GM19395 (cell line): Measurements from ENCODE around the gene MEG3.

Source experiments
- ATAC-seq: cut with Tn5 transposase; IDR thresholded peaks from one replicate; pipeline ENCODE4 v1.9.1; 2021; ENCODE audit warnings: mild to moderate bottlenecking, moderate library complexity; ENCODE audit not compliant: unreplicated experiment

MEG3 gene

GRCh38 chr14:100828031-100828769, 2.3 kb downstream of the MEG3 start:
- ATAC-seq, result no peak

DNA sequence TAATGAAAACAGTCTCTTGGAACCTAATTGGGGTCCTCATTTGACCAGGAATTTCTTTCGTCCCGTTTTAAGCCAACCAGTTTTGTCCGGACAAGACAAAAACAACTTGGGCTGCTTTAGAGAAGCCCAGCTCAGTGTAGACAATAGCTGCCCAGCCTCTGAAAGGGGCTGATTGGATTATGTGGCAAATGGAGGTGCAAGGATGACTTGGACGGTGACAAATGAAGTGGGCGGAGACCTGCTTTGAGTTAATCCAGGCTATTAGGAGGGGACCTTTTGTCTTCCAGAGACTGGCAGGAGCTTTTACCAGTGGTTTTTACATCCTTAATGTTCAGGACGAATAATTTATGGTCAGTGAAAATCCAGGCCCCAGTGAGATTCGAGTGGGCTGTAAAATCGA, 4.8 kb downstream of the MEG3 start:
- no peak for ATAC-seq

DNA sequence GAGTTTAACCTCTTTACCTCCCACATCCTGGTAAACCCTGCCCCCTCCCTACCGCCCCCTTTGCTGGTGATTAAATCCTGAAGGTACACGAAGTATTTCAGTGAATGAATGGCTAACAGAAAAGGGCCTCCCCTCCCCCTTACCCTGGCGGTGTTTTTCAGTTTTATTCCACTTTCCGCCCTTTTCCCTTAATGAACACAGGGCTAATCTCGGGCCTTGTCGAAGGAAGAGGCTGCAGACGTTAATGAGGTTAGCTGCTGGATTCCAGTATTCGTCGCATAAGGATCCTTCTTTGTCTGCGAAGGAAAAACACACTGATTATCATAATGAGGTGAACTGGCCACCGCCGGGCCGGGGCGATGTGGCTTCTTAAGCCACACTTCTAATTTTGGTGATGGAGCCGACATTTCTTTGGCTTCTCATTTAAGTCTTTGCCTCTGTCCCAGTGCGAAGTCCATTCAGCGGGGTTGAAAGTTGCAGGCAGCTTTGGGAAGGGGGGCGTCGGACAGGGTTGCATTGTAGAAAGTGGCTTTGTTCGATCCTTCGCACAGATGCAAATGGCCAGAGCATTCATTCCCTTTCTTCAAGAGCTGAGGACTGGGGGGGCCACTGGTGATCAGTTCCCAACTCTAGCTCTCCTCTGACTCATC, 6.5 kb downstream of the MEG3 start:
- no peak for ATAC-seq

GRCh38 chr14:100834082-100834793, 8.3 kb downstream of the MEG3 start:
- ATAC-seq, result no peak

GRCh38 chr14:100834794-100835547, 9.1 kb downstream of the MEG3 start:
- ATAC-seq, result no peak

DNA sequence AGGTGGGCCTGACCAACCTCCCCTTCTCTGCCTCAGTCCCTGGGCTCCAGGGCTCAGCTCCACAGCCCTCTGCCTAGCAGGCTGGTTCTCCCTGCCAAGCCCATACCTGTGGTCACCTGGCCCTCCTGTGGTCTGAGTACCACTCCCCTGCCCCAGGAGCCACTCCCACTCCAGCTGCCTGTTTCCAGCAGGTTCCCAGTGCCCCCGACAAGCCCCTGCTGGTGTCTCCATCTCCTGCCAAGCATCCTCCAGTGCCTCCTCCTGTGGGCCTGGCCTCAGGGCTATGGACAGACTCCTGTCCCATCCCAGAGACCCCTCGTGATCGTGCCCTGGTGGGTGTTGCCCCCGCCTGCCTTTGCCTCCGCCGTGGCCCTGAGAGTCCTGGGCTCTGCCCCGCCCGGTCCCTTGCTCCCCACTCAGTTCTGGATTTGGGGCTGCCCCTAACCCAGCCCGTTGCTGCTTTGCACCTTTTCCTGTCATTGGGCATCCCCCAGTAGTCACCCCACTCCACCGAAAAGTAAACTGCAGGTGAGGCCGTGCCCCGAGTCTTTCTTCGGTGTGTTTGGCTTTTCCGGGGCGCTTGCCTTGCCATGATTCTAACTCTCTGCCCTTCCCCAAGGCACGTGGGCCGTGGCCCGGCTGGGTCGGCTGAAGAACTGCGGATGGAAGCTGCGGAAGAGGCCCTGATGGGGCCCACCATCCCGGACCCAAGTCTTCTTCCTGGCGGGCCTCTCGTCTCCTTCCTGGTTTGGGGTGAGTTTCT, 9.8 kb downstream of the MEG3 start:
- no peak for ATAC-seq

DNA sequence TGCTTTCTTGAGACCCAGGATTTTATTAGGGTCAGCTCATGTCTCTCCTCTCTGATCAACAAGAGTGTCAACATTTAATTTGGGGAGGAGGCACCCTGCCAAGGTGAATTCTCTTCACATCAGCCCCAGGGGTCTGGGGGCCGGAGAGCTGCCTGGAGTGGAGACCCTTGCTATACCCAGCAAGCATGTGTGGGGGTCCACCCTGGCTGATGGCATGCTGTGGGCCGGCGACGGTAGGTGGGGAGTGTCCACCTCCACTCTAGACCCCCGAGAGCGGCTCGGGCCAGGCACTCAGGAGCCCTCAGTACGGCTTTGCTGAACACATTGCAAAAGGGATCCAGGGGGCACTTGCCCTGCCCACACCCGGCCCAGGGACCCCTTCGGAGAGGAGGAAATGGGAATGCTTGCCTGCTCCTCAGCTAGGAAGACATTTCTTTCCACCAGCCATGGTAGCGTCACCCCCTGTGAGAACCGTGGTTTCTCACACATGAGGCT, 10.4 kb downstream of the MEG3 start:
- no peak for ATAC-seq

GRCh38 chr14:100836941-100837804, 11.3 kb downstream of the MEG3 start:
- ATAC-seq, result no peak

GRCh38 chr14:100837805-100838350, 12.0 kb downstream of the MEG3 start:
- ATAC-seq, result no peak

- no peak for ATAC-seq
Observed at GRCh38 chr14:100838493-100839314, 12.8 kb downstream of the MEG3 start.

DNA sequence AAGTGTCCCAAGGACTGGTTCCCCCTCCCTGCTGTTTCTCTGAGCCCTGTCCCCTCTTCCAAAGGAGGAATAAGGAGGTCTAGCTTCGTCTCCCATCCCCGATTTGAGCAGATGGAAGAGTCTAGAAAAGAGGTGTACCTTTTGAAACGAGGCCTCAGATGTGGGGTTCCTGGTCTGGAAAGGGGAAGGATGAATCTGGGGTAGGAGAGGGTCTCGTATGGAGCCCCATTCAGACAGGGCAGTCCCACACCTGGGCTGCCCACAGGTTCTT, 13.3 kb downstream of the MEG3 start:
- ATAC-seq, result no peak

DNA sequence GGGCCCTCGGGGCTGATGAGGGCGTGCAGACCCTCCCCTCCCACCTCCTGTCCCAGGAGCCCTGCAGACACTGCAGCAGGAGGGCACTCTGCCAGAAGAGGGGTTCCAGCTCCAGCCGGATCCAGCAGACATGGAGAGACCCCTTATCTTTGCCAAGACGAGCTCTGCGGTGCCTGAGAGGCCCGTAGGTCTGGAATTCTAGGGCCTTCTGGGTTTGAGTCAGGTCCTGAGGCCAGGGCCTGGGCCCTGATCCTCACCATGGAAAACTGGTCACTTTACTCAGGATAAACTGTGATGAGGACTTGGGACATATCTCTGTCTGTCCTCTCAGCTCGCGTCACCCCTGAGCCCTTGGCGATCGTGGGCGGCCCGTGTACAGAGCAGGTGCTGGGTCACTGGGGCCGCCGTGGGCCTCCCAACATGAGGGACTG, 13.8 kb downstream of the MEG3 start:
- ATAC-seq, result no peak

DNA sequence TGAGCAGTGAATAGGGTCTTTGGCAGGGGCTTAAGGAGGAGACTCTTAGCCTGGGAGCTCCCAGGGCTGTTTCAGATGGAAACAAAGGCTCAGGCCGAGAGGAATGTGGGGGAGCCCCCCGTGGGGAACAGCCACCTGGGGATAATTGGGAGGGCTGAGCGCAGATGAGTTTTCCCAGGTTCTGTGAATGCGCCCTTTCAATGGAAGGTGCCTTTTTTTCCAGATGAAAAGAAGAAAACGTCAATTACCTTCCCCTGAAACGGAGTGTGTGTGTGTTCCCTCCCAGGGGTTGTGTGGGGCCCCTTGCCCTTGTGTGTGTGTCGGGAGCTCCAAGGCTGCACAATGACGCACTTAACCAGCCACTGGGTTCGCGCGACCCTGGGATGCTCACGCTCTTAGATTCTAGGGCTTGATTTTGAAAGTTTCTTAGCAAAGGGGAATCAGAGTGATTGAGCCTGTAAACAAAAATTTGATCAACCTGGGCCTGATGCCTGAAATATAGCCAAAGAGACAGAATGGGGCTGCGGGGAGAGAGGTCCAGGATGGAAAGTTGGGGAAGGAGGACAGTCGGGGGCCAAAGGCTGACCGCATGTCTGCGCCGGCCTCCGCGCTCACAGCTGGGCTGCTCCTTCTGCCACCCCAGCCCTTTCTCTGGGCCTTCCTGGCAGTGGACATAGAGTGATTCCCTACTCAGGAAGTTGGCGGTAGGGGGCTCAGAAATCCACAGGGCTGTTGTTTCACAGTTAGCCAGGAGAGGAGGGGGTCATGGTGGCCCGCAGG, 14.6 kb downstream of the MEG3 start:
- no peak for ATAC-seq

DNA sequence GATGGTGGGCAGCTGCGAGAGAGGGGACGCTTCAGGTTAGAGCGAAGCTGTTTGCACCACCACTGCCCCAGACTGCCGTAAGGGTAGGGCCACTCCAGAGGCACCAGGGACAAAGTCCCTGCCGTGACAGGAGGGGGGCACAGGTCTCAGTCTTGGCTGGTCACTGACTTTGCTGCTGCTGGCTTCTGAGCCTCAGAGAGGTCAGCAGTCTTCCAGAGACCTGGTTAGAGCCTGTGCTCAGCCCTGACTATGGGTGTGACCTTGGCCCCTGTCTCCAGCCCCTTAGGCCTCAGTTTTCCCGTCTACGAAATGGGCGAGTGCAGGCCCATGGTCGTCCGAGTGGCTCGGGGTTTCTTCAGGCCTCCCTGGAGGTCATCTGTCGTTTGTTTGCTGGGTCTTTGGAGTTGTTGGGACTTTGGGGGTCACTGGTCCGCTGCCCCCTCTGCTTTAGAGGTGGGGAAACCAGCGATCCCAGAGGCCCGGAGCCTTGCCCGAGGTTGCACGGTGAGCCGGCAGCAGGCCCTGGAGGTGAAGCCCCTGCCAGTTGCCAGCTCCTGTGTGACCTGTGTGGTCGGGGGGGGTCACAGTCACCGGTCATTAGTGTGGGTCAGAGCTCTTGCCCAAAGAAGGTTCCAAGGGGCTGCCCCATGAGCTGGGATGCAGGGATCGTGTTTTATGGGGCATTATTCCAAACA, 15.3 kb downstream of the MEG3 start:
- no peak for ATAC-seq

DNA sequence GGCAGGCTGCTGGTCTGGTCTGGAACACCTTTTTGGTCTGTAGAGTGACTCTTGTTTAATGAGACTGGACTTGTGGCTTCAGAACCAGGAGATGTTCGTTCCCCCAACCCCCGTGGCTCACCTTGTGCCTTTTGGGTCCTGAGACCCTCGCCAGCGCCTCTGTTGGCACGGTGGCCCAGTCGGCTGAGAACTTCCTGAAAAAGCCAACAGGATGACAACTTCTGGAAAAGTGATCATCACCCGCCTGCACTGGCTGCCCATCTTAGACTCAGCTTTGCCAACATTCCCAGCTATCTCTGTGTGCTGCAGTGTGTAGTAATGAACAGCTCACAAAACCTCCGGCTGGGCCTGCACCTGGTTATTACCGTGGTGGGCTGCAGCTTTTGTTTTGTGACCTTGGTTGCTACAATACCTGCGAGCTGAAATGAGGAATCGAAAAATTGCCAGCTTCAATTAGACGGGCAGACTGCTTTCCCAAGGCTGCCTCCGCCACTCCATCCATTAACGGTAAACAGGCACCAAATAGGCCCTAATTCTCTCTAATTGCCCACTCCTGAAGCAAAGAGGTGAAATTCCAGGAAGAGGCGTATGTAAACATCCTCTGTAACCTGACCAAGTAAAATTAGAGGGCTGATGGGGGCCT, 16.0 kb downstream of the MEG3 start:
- ATAC-seq, result no peak

GRCh38 chr14:100842799-100843198, 16.9 kb downstream of the MEG3 start:
- ATAC-seq, result no peak

DNA sequence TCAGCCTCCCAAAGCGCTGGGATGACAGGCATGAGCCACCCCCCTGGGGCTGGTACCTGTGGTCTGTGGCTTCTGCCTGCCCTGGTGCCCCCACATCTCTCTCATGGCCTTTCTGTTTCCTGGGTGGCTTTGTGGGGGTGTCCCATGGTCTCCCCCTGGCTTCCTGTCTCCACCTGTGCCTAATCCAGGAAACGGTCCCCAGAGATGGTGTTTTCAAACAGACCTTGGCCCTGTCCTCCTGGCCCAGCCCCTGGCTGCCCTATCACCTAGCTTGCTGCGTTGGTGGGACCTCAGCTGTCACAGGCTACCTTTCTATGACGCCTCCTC, 18.1 kb downstream of the MEG3 start:
- ATAC-seq, result no peak
